BLaER1 treated with 17β-estradiol and CSF1 and Interleukin-3, amounts not matched to agents 10 nM and 100 nM (cell line): ENCODE measurements around the gene ODF2.
A peak's percentile ranks its signal among the peaks of the same experiment; 100 is the strongest.

Source experiments
- H3K27ac ChIP-seq, 11 experiments: shearing (Covaris generic); formaldehyde crosslinking; 2 replicates each; pipeline ENCODE4 v1.8.1; 2022
- H3K27me3 ChIP-seq, 11 experiments: shearing (Covaris generic); formaldehyde crosslinking; 2 replicates each; pipeline ENCODE4 v1.8.1; 2022
- H3K36me3 ChIP-seq, 11 experiments: shearing (Covaris generic); formaldehyde crosslinking; 2 replicates each; pipeline ENCODE4 v1.8.1; 2022
- H3K4me1 ChIP-seq, 10 experiments: shearing (Covaris generic); formaldehyde crosslinking; 2 replicates each; pipeline ENCODE4 v1.8.1; 2022
- H3K4me2 ChIP-seq, 11 experiments: shearing (Covaris generic); formaldehyde crosslinking; 2 replicates each; pipeline ENCODE4 v1.8.1; 2022
- H3K4me3 ChIP-seq, 10 experiments: shearing (Covaris generic); formaldehyde crosslinking; 2 replicates each; pipeline ENCODE4 v1.8.1; 2022
- H3K9ac ChIP-seq, 11 experiments: shearing (Covaris generic); formaldehyde crosslinking; 2 replicates each; pipeline ENCODE4 v1.8.1; 2022
- H3K9me3 ChIP-seq, 11 experiments: shearing (Covaris generic); formaldehyde crosslinking; replicated peaks in 1 of 11; 2 replicates each; pipeline ENCODE4 v1.8.1; 2022
- H4K20me1 ChIP-seq, 11 experiments: shearing (Covaris generic); formaldehyde crosslinking; 2 replicates each; pipeline ENCODE4 v1.8.1; 2022
- Cebpa-rat ChIP-seq, 11 experiments: shearing (Covaris generic); IDR thresholded peaks; 2 replicates each; pipeline ENCODE4 v1.8.1; 2022

The ODF2 gene

DNA sequence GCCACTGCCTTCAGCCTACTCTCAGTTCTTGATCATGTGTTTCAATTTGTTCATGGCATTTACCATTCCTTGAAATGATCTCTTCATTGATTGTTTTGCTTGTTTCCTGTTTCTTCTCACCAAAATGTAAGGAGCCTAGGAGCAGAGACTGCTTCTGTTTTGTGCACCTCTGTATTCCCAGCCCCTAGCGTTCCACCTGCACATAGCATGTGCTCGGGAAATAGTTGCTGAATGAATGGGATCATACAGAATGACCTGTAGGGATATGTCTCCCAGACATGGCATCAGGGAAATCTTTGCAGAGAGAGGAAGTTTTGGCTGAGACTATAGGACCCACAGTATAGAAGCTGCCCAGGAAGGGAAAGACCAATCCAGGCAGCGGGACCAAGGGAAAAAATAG is 41.3 kb upstream of the ODF2 start:
- no peak overlapping the region for H3K9ac ChIP-seq
- H3K36me3 ChIP-seq, result no peaks in the 10 kb centered on the region
- TF ChIP-seq Cebpa-rat (IDR thresholded peaks at IDR 0.05), result no peak
- peaks cover 12 to 55% (median 37%) of the 10 kb centered on the region in 10 experiments; a peak in 19 of 20 replicates for H3K4me1 ChIP-seq
- H3K4me3 ChIP-seq, result no peak overlapping the region
- H4K20me1 ChIP-seq, result no peaks in the 10 kb centered on the region
- no peak overlapping the region for H3K4me2 ChIP-seq
- peaks cover 8 to 9% (median 9%) of the 10 kb centered on the region in 11 experiments for H3K27me3 ChIP-seq
- no peaks in the 10 kb centered on the region for H3K9me3 ChIP-seq
- H3K27ac ChIP-seq, result no peak overlapping the region

DNA sequence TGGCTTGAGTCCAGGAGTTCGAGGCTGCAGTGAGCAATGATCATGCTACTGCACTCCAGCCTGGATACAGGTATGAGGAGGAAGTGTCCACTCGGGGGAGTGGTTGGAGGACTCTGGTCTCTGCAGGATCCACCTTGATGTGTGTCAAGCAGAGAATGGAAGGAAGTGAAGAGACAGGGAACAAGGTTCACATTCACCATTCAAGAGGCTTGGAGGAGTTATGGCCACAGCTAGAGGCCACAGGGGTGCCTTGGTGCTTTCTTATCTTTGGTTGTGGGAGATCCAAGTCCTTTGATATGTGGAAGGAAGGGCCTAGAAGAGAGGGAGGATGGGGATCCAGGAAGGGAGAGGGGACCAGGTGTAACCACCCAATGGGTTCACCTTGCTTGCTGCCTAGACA is 40.5 kb upstream of the ODF2 start:
- no peak overlapping the region for H3K4me3 ChIP-seq
- no peak for TF ChIP-seq Cebpa-rat (IDR thresholded peaks at IDR 0.05)
- no peaks in the 10 kb centered on the region for H3K9me3 ChIP-seq
- H3K27ac ChIP-seq, result no peak overlapping the region
- H3K4me2 ChIP-seq, result no peak overlapping the region
- H3K9ac ChIP-seq, result no peak overlapping the region
- H3K4me1 ChIP-seq, result peaks cover 18 to 61% (median 44%) of the 10 kb centered on the region in 10 experiments; a peak in 19 of 20 replicates
- H4K20me1 ChIP-seq, result no peaks in the 10 kb centered on the region
- H3K27me3 ChIP-seq, result peaks cover 15 to 17% (median 16%) of the 10 kb centered on the region in 11 experiments
- H3K36me3 ChIP-seq, result no peaks in the 10 kb centered on the region

DNA sequence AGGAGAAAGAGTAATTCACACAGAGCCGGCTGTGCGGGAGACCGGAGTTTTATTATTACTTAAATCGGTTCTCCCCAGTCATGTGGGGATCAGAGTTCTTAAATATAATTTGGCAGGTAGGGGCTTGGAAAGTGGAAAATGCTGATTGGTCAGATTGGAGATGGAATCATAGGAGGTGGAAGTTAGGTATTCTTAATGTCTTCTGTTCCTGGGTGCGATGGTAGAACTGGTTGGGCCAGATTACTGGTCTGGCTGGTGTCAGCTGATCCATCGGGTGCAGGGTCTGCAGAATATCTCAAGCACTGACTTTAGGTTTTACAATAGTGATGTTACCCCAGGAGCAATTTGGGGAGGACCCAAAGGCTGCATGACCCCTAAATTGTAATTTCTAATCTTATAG is 39.8 kb upstream of the ODF2 start:
- no peak for TF ChIP-seq Cebpa-rat (IDR thresholded peaks at IDR 0.05)
- H3K4me2 ChIP-seq, result peak overlapping the region; percentile 40 to 98 (median 63); a peak in 21 of 22 replicates
- no peak overlapping the region for H3K4me3 ChIP-seq
- no peaks in the 10 kb centered on the region for H3K9me3 ChIP-seq
- no peaks in the 10 kb centered on the region for H3K36me3 ChIP-seq
- peaks cover 15 to 17% (median 16%) of the 10 kb centered on the region in 11 experiments for H3K27me3 ChIP-seq
- peak overlapping the region in 5 of 11 experiments; percentile 31 to 43 (median 36); a peak in 7 of 22 replicates for H3K9ac ChIP-seq
- H3K27ac ChIP-seq, result no peak overlapping the region
- H3K4me1 ChIP-seq, result peaks cover 18 to 64% (median 45%) of the 10 kb centered on the region in 10 experiments; a peak in 19 of 20 replicates
- H4K20me1 ChIP-seq, result no peaks in the 10 kb centered on the region

DNA sequence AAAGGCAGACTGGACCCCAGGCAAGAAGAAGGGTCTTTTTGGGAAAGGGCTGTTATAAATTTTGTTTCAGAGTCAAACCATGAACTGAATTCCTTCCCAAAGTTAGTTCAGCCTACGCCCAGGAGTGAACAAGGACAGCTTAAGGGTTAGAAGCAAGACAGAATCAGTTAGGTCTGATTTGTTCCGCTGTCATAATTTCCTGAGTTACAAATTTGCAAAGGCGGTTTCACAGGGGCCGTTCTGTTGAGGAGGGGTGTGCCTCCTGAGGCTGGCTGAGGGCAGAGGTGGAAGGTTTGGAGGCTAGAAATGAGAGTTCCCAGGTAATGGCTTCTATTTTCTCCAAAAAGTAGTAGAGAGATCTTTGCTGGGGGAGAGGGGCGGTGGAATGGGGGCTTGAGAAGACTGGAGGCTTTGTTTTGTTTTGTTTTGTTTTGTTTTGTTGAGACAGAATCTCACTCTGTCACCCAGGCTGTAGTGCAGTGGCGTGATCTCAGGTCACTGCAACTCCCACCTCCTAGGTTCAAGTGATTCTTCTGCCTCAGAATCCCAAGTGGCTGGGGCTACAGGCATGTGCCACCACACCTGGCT is 39.3 kb upstream of the ODF2 start:
- Histone ChIP-seq H3K4me2 (peak overlapping the region; percentile 40 to 98 (median 63)), H3K27me3 (peaks cover 15 to 17% (median 16%) of the 10 kb centered on the region in 11 experiments), H3K9ac (peak overlapping the region in 7 of 11 experiments; percentile 18 to 51 (median 36); a peak in 12 of 22 replicates), H4K20me1 (no peaks in the 10 kb centered on the region), H3K27ac (peak overlapping the region in 3 of 11 experiments; percentile 2 to 23 (median 21); a peak in 3 of 22 replicates), H3K4me3 (no peak overlapping the region), H3K36me3 (no peaks in the 10 kb centered on the region), H3K4me1 (peaks cover 21 to 66% (median 47%) of the 10 kb centered on the region in 10 experiments), H3K9me3 (no peaks in the 10 kb centered on the region)
- TF ChIP-seq Cebpa-rat (IDR thresholded peaks at IDR 0.05), result no peak

DNA sequence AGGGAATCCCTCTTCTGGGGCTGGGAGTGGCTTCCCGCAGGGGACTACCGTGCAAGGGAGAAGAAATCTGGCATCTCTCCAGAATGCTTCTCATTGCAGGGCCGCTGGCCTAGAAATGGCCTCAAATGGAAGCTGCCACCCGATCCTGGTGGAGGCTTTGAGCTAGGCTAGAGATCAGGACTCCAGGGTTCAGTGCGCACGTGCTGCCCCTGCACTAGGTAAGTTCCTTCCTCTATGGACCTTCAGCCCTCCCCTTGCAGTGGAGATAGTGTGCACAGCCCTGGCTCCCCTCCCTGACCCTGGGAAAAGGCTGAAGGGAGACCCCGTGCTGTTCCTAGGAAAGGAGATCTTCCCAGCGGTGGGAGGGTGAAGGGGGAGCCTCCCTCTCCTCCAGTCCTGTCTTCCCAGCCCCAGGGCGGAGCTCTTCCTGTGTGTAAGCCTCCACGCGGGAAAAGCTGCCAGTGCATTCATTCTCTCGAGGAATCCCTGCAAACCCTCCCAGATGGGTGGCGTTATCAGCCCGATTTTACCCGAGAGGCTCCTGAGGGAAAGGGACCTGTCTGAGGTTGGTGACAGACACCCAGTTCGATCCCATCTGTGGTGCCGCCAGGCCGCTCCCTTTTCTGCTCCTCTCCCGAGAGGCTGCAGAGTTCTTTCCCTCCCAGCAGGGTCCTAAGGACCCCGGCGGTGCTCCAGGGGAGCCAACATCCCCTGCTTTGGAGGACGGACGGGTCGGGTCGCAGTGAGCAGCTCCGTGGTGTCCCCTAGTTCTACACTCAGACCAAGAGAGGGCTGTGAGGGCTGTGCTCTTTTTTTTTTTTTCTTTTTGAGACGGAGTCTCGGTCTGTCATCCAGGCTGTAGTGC is 36.5 kb upstream of the ODF2 start:
- no peaks in the 10 kb centered on the region for H3K9me3 ChIP-seq
- H3K4me2 ChIP-seq, result peak overlapping the region; percentile 90 to 99 (median 97)
- H3K36me3 ChIP-seq, result peaks cover 3 to 16% (median 6%) of the 10 kb centered on the region in 11 experiments; a peak in 16 of 22 replicates
- TF ChIP-seq Cebpa-rat (IDR thresholded peaks at IDR 0.05), result no peak
- H4K20me1 ChIP-seq, result no peaks in the 10 kb centered on the region
- H3K27ac ChIP-seq, result no peak overlapping the region
- peaks cover 15 to 17% (median 16%) of the 10 kb centered on the region in 11 experiments for H3K27me3 ChIP-seq
- H3K9ac ChIP-seq, result peak overlapping the region in 6 of 11 experiments; percentile 21 to 85 (median 84); a peak in 9 of 22 replicates
- peaks cover 28 to 63% (median 50%) of the 10 kb centered on the region in 10 experiments for H3K4me1 ChIP-seq
- H3K4me3 ChIP-seq, result peak overlapping the region in 7 of 10 experiments; percentile 77 to 98 (median 94); a peak in 13 of 20 replicates

DNA sequence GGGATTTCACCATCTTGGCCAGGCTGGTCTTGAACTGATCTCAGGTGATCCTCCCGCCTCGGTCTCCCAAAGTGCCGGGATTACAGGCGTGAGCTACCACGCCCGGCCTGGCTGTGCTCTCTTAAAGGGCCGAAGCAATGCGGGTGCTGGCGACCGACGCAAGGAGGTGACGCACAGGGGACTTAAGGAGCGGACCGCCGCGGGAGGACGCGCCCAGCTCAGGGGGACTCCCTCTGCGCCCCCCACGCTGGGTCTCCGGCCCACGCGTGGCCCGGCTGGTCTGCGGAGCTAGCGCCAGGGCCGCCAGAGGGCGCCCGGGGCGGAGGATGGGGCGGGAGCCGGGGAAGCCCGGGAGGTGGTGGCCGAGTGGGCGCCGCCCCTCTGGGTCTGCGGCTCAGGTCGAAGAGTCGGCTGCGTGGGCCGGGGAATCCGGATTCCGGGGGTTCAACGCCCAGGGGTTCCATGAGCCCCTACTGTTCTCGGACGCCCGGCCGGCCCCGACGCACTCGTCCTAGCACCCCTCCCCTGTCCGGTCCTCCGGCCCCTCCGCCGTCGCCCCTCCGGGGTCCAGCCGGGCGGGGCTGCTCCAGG is 35.7 kb upstream of the ODF2 start:
- Histone ChIP-seq H3K4me3 (peak overlapping the region; percentile 77 to 98 (median 89)), H3K9ac (peak overlapping the region; percentile 75 to 86 (median 83)), H3K4me1 (peaks cover 28 to 63% (median 50%) of the 10 kb centered on the region in 10 experiments), H3K27me3 (peaks cover 15 to 17% (median 16%) of the 10 kb centered on the region in 11 experiments), H4K20me1 (no peaks in the 10 kb centered on the region), H3K36me3 (peaks cover 6 to 23% (median 12%) of the 10 kb centered on the region in 11 experiments; a peak in 16 of 22 replicates), H3K4me2 (peak overlapping the region; percentile 90 to 99 (median 97)), H3K9me3 (no peaks in the 10 kb centered on the region), H3K27ac (peak overlapping the region in 10 of 11 experiments; percentile 39 to 78 (median 65); a peak in 16 of 22 replicates)
- TF ChIP-seq Cebpa-rat (IDR thresholded peaks at IDR 0.05), result no peak

DNA sequence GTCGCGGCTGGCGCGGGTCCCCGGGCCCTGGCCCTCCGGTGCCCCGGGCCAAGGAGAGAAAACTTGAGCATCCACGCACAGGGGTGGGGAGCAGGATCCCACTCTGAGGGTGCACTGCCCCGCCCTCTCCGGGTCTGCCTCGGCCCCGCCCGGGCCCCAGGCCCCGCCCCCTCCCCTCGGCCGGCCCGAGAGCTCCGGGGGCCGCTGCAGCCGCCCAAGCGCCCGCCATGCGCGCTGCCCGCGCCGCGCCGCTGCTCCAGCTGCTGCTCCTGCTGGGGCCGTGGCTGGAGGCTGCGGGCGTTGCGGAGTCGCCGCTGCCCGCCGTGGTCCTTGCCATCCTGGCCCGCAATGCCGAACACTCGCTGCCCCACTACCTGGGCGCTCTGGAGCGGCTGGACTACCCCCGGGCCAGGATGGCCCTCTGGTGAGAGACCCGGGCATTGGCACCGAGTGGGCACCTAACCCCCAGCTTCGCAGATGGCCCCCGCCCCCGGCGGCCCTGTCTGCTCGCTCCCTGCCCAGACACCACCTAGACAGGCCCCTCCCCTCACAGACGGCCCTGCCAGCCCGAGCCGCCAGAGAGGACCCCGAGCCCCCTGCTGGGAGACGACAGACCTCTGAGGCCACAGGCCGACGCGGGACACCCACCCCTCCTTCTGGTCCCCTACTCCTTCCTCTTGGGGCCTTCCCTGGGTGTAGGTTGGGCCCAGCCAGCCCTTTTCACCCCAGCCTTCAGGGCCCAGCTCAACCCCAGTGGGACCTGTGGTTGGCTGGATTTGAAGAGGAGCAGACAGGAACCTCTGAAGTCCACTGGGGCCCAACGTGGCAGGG is 34.9 kb upstream of the ODF2 start, which contains the start of gene CERCAM:
CERCAM (plus strand) TSS at position 207 of the 831 bp plus-strand sequence; CDS start at position 228, 21 bp downstream.
- H3K4me1 ChIP-seq, result peaks cover 28 to 62% (median 50%) of the 10 kb centered on the region in 10 experiments
- no peak for TF ChIP-seq Cebpa-rat (IDR thresholded peaks at IDR 0.05)
- H3K4me2 ChIP-seq, result peak within 1 kb of the TSS; percentile 90 to 99 (median 97)
- H3K4me3 ChIP-seq, result peak within 1 kb of the TSS; percentile 77 to 98 (median 89)
- H4K20me1 ChIP-seq, result no peaks in the 10 kb centered on the region
- peak within 1 kb of the TSS; percentile 75 to 86 (median 83) for H3K9ac ChIP-seq
- H3K36me3 ChIP-seq, result peaks cover 6 to 29% (median 16%) of the 10 kb centered on the region in 11 experiments; a peak in 17 of 22 replicates
- H3K9me3 ChIP-seq, result no peaks in the 10 kb centered on the region
- peak within 1 kb of the TSS; percentile 9 to 78 (median 72); a peak in 21 of 22 replicates for H3K27ac ChIP-seq
- peaks cover 15 to 17% (median 16%) of the 10 kb centered on the region in 11 experiments for H3K27me3 ChIP-seq
